Activated naive CD4-positive, alpha-beta T cell treated with anti-CD3 and anti-CD28 coated beads, Interleukin-2, amount 50 U/mL, for 24 hours (primary cell): ENCODE measurements around the gene XRCC6.
"Not testable (repeated sequence)": the region's sequence is repeated elsewhere in the genome, so short reads cannot be mapped to it uniquely, and the experiment has no call there.

Experiments used
- H3K27ac Mint-ChIP-seq: one replicate; pipeline ENCODE4 v1.8.0; 2021; ENCODE audit warnings: mild to moderate bottlenecking, mixed read lengths
- H3K27me3 Mint-ChIP-seq: one replicate; pipeline ENCODE4 v1.8.0; 2021; ENCODE audit warnings: mixed read lengths
- H3K36me3 Mint-ChIP-seq: one replicate; pipeline ENCODE4 v1.8.0; 2021; ENCODE audit warnings: mixed read lengths
- H3K4me1 Mint-ChIP-seq: one replicate; pipeline ENCODE4 v1.8.0; 2021; ENCODE audit warnings: mixed read lengths
- H3K4me3 Mint-ChIP-seq: one replicate; pipeline ENCODE4 v1.8.0; 2021; ENCODE audit warnings: mild to moderate bottlenecking, mixed read lengths
- H3K9me3 Mint-ChIP-seq: one replicate; pipeline ENCODE4 v1.8.0; 2021; ENCODE audit warnings: mixed read lengths

Gene XRCC6

DNA sequence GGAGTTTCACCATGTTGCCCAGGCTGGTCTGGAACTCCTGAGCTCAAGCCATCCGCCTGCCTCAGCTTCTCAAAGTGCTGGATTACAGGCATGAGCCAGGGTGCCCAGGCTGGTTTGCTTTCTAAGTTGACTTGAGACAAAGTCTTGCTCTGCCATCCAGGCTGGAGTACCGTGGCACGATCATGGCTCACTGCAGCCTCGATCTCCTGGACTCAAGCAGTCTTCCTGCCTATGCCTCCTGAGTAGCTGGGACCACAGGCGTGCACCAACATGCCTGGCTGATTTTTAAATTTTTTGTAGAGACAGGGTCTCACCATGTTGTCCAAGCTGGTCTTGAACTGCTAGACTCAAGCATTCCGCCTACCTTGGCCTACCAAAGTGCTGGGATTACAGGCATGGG lies 36.6 kb downstream of the XRCC6 start:
- Mint-ChIP-seq H3K27me3 (no peaks in the 10 kb centered on the region), H3K9me3 (no peaks in the 10 kb centered on the region), H3K4me3 (no peak overlapping the region), H3K4me1 (no peaks in the 10 kb centered on the region), H3K36me3 (peaks cover 15% of the 10 kb centered on the region), H3K27ac (no peak overlapping the region)

GRCh38 chr22:41658869-41659268 lies 37.8 kb downstream of the XRCC6 start:
- H3K27ac Mint-ChIP-seq, result no peak overlapping the region
- no peak overlapping the region for H3K4me3 Mint-ChIP-seq
- H3K4me1 Mint-ChIP-seq, result no peaks in the 10 kb centered on the region
- H3K9me3 Mint-ChIP-seq, result no peaks in the 10 kb centered on the region
- no peaks in the 10 kb centered on the region for H3K27me3 Mint-ChIP-seq
- peaks cover 13% of the 10 kb centered on the region for H3K36me3 Mint-ChIP-seq

DNA sequence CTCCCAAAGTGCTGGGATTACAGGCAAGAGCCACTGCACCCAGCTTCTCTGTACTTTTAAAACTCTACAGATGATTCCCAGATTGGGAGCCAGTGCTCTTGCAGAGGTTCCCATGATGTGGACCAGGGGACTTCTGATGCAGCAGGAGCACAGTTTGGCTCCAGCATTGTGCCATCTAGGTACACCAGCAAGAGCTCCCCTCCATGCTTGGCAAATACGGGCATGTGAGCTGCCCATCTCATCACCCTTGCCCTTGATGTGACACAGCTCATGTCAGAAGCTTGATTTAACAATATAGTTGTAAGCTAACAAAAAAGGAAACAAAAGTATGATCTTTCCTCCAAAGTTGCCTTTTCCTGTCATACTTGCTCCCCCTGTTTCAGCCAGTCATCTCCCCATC lies 38.8 kb downstream of the XRCC6 start:
- no peak overlapping the region for H3K4me3 Mint-ChIP-seq
- H3K36me3 Mint-ChIP-seq, result peaks cover 13% of the 10 kb centered on the region
- H3K4me1 Mint-ChIP-seq, result no peaks in the 10 kb centered on the region
- H3K27ac Mint-ChIP-seq, result peak overlapping the region; percentile 15
- no peaks in the 10 kb centered on the region for H3K9me3 Mint-ChIP-seq
- H3K27me3 Mint-ChIP-seq, result no peaks in the 10 kb centered on the region

DNA sequence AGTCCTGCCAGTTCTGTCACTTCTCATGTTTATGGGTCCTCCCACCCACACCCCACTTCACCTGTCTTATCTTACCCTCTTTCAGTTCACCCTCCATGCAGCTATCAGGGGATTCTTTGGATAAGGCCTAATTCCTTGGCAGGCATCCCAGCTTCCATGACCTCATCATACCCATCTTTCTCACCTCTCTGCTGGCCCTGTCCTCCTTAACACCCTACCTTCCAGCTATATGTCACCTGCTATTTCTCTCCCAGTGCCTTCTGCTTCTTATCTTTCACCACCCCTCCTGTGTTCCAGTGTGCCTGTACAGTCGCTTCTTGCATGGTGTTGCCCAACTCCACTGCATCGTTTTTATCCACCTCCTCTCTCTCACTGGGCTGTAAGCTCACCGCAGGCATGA lies 39.3 kb downstream of the XRCC6 start:
- H3K27me3 Mint-ChIP-seq, result no peaks in the 10 kb centered on the region
- no peaks in the 10 kb centered on the region for H3K9me3 Mint-ChIP-seq
- peak overlapping the region; percentile 38 for H3K27ac Mint-ChIP-seq
- H3K4me1 Mint-ChIP-seq, result no peaks in the 10 kb centered on the region
- H3K36me3 Mint-ChIP-seq, result peaks cover 13% of the 10 kb centered on the region
- no peak overlapping the region for H3K4me3 Mint-ChIP-seq

- no peak overlapping the region for H3K27ac Mint-ChIP-seq
- H3K36me3 Mint-ChIP-seq, result peaks cover 13% of the 10 kb centered on the region
- no peaks in the 10 kb centered on the region for H3K4me1 Mint-ChIP-seq
- no peaks in the 10 kb centered on the region for H3K27me3 Mint-ChIP-seq
- no peak overlapping the region for H3K4me3 Mint-ChIP-seq
- no peaks in the 10 kb centered on the region for H3K9me3 Mint-ChIP-seq
Measured at GRCh38 chr22:41661088-41661487, 40.0 kb downstream of the XRCC6 start.

- Mint-ChIP-seq H3K9me3 (no peaks in the 10 kb centered on the region), H3K4me3 (no peak overlapping the region), H3K27ac (peak overlapping the region; percentile 3), H3K27me3 (no peaks in the 10 kb centered on the region), H3K36me3 (peaks cover 13% of the 10 kb centered on the region), H3K4me1 (peaks cover 4% of the 10 kb centered on the region)
Measured at GRCh38 chr22:41661713-41662112, 40.6 kb downstream of the XRCC6 start.

DNA sequence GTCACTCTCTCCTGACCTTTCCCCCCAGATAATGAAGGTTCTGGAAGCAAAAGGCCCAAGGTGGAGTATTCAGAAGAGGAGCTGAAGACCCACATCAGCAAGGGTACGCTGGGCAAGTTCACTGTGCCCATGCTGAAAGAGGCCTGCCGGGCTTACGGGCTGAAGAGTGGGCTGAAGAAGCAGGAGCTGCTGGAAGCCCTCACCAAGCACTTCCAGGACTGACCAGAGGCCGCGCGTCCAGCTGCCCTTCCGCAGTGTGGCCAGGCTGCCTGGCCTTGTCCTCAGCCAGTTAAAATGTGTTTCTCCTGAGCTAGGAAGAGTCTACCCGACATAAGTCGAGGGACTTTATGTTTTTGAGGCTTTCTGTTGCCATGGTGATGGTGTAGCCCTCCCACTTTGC lies 42.5 kb downstream of the XRCC6 start:
- Mint-ChIP-seq H3K4me1 (peaks cover 10% of the 10 kb centered on the region), H3K27ac (peak overlapping the region; percentile 59), H3K36me3 (peaks cover 13% of the 10 kb centered on the region)
- not testable (repeated sequence) for H3K4me3 Mint-ChIP-seq, H3K9me3 Mint-ChIP-seq, H3K27me3 Mint-ChIP-seq

DNA sequence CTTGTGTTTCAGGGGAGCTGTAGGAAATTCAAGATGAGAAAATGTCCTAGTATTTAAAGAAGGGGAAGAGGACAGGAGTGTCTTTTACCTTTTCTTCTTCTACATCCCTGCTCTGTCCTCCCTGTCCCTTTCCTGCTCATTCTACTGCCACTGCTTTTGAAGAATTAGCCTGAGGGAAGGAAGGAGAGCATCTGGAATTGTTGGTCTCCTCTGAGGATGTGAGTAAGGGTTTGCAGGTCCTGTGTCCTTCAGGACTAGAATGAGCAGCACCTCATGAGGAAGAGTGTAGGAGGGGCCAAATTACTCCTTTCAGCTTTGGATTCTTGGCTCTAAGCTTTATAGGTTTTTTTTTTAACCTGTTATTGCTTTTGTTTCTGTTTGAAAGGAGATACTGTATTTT lies 43.4 kb downstream of the XRCC6 start:
- Mint-ChIP-seq H3K4me1 (peaks cover 10% of the 10 kb centered on the region), H3K27me3 (no peaks in the 10 kb centered on the region), H3K36me3 (peaks cover 13% of the 10 kb centered on the region), H3K9me3 (no peaks in the 10 kb centered on the region), H3K27ac (peak overlapping the region; percentile 36), H3K4me3 (no peak overlapping the region)

GRCh38 chr22:41664951-41665350 lies 43.9 kb downstream of the XRCC6 start:
- Mint-ChIP-seq H3K9me3 (no peaks in the 10 kb centered on the region), H3K27ac (no peak overlapping the region), H3K27me3 (no peaks in the 10 kb centered on the region), H3K36me3 (peaks cover 13% of the 10 kb centered on the region), H3K4me1 (peaks cover 10% of the 10 kb centered on the region), H3K4me3 (no peak overlapping the region)

DNA sequence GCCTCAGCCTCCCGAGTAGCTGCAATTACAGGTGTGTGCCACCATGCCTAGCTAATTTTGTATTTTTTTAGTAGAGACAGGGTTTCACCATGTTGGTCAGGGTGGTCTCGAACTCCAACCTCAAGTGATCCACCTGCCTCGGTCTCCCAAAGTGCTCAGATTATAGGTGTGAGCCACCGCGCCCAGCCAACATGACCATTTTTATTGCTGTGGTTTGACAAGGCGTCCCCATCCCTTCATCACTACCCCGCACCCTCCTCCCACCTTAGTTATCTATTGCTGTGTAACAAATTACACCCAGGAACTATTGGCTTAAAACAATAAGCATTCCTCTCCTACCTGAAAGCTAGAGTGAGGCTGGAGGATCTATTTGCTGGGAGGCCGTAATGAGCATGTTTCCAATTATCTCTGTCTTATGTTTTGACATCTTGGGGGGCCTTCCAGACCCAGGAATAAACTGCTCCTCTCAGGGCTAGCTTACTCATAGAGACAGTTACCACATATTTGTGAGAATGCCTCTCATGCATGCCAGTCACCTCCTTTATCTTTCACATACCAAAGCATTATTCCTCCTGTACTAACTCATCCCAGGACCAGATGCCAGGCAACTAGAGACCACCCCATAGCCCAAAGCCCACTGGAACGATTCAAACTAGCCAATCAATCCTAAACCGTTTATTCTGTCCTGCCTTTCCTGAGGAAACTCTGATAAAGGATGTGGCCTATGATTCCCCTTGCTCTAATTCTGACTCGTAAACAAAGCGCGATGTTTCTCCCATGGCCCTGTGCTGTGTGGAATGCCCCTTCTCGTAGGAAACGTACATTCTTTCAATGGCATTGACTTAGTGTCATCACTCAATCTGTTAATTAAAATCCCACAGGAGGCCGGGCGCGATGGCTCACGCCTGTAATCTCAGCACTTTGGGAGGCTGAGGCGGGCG lies 48.1 kb downstream of the XRCC6 start:
- no peaks in the 10 kb centered on the region for H3K9me3 Mint-ChIP-seq
- H3K36me3 Mint-ChIP-seq, result no peaks in the 10 kb centered on the region
- H3K4me3 Mint-ChIP-seq, result no peak overlapping the region
- H3K27me3 Mint-ChIP-seq, result no peaks in the 10 kb centered on the region
- H3K27ac Mint-ChIP-seq, result no peak overlapping the region
- H3K4me1 Mint-ChIP-seq, result peaks cover 10% of the 10 kb centered on the region

GRCh38 chr22:41672096-41672495 lies 51.0 kb downstream of the XRCC6 start:
- H3K27ac Mint-ChIP-seq, H3K4me3 Mint-ChIP-seq, H3K36me3 Mint-ChIP-seq, H3K27me3 Mint-ChIP-seq, H3K9me3 Mint-ChIP-seq: not testable (repeated sequence)
- peaks cover 18% of the 10 kb centered on the region for H3K4me1 Mint-ChIP-seq

- H3K4me3 Mint-ChIP-seq, result no peak overlapping the region
- H3K9me3 Mint-ChIP-seq, result no peaks in the 10 kb centered on the region
- peaks cover 5% of the 10 kb centered on the region for H3K36me3 Mint-ChIP-seq
- H3K27ac Mint-ChIP-seq, result no peak overlapping the region
- no peaks in the 10 kb centered on the region for H3K27me3 Mint-ChIP-seq
- H3K4me1 Mint-ChIP-seq, result peaks cover 19% of the 10 kb centered on the region
Measured at GRCh38 chr22:41672780-41673509, 51.9 kb downstream of the XRCC6 start.

GRCh38 chr22:41674846-41675340 lies 53.8 kb downstream of the XRCC6 start:
- H3K9me3 Mint-ChIP-seq, result no peaks in the 10 kb centered on the region
- peaks cover 27% of the 10 kb centered on the region for H3K4me1 Mint-ChIP-seq
- H3K36me3 Mint-ChIP-seq, result peaks cover 5% of the 10 kb centered on the region
- H3K27ac Mint-ChIP-seq, result no peak overlapping the region
- no peaks in the 10 kb centered on the region for H3K27me3 Mint-ChIP-seq
- H3K4me3 Mint-ChIP-seq, result no peak overlapping the region

GRCh38 chr22:41676134-41676533 lies 55.0 kb downstream of the XRCC6 start:
- peaks cover 7% of the 10 kb centered on the region for H3K36me3 Mint-ChIP-seq
- no peak overlapping the region for H3K27ac Mint-ChIP-seq
- peaks cover 39% of the 10 kb centered on the region for H3K4me1 Mint-ChIP-seq
- H3K9me3 Mint-ChIP-seq, result no peaks in the 10 kb centered on the region
- no peak overlapping the region for H3K4me3 Mint-ChIP-seq
- H3K27me3 Mint-ChIP-seq, result no peaks in the 10 kb centered on the region

DNA sequence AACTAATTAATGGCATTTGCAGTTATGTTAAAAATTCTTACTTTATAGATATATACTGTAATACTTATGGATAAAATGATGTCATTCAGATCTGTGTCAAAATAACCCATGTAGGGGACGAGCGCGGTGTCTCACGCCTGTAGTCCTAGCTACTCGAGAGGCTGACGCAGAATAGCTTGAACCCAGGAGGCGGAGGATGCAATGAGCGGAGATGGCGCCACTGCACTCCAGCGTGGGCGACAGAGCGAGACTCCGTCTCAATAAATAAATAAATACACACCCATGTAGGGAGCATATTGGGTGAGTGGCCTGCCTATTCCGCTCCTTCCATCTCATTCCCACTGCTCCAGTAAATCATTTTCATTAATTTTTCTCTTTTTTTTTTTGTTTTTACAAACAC lies 60.5 kb downstream of the XRCC6 start:
- no peaks in the 10 kb centered on the region for H3K9me3 Mint-ChIP-seq
- peaks cover 10% of the 10 kb centered on the region for H3K36me3 Mint-ChIP-seq
- H3K4me3 Mint-ChIP-seq, result peak overlapping the region; percentile 97
- no peaks in the 10 kb centered on the region for H3K27me3 Mint-ChIP-seq
- H3K27ac Mint-ChIP-seq, result peak overlapping the region; percentile 65
- H3K4me1 Mint-ChIP-seq, result peaks cover 53% of the 10 kb centered on the region
